Omental fat pad (tissue), 4 donors: ENCODE data around the gene MYEF2. TPM values are rescaled to one million over a fixed set of nuclear protein-coding genes. Genes with fewer than 3 reads are reported as not detected.

Experiments
- ATAC-seq: fragments of 150-250 bp; one replicate; pipeline ENCODE4 v1.9.1; 2016; ENCODE audit warnings: mild to moderate bottlenecking, moderate library complexity; ENCODE audit not compliant: low FRiP score
- DNase-seq: peaks from one replicate; pipeline ENCODE4 v3.0.0-alpha.2; 2019; ENCODE audit warnings: low spot score
- CTCF ChIP-seq, 3 donors: fragments of 450-650 bp; IDR thresholded peaks; one replicate each; pipeline ENCODE4 v1.5.1; 2016 to 2017; ENCODE audit warnings: antibody characterized with exemption in 3 of 3, mild to moderate bottlenecking in 3 of 3, moderate library complexity in 2 of 3
- total RNA-seq, 4 donors: library from RNA; depleted of rRNA; stranded (reverse); fragments of >200 nt; gene quantifications; one replicate each; pipeline ENCODE4 v1.1.0, GENCODE V29; 2016

MYEF2 gene
- total RNA-seq, 4 donors from 2014 or later = 3.6 to 12.4 (median 7.1) TPM

- TF ChIP-seq CTCF (IDR thresholded peaks at IDR 0.05) = no peak
- DNase-seq = no peak
- ATAC-seq = no peak
Measured at GRCh38 chr15:48085591-48085930, 92.5 kb downstream of the MYEF2 start.

GRCh38 chr15:48084759-48085590 lies 93.1 kb downstream of the MYEF2 start:
- DNase-seq (no peak), ATAC-seq (no peak)
- no peak for TF ChIP-seq CTCF (IDR thresholded peaks at IDR 0.05)

Other genes with a start within 250 kb of the MYEF2 start
- gene SLC24A5, start 57.3 kb downstream of the MYEF2 start, total RNA-seq = not detected
- gene CTXN2, start 13.4 kb upstream of the MYEF2 start, total RNA-seq = not detected
- not detected for gene SLC12A1, start 28.0 kb upstream of the MYEF2 start, total RNA-seq
- 100 to 1,000 TPM in 1 of 4 donors, 10 to 100 TPM in 3; 50.3 to 131 (median 81.9) TPM for gene DUT, start 153.1 kb upstream of the MYEF2 start, total RNA-seq